DOHH2 (cell line): ENCODE measurements around the gene BARX1.

ENCODE experiments used
- CTCF ChIP-seq: fragments of 200-600 bp; sonication (generic); IDR thresholded peaks from one replicate; pipeline ENCODE4 v1.5.1; 2014; ENCODE audit warnings: antibody characterized with exemption, mild to moderate bottlenecking, low read depth, low read length; ENCODE audit not compliant: poor library complexity, severe bottlenecking
- EZH2phosphoT487 ChIP-seq: fragments of 200-600 bp; sonication (generic); IDR thresholded peaks from 2 replicates; pipeline ENCODE4 v1.6.1; 2017; ENCODE audit warnings: borderline replicate concordance, mild to moderate bottlenecking, antibody characterized with exemption, low read length, moderate library complexity, mixed read lengths

GRCh38 chr9:93955981-93956784, 1.0 kb upstream of the BARX1 start:
- TF ChIP-seq CTCF: no peak
- TF ChIP-seq EZH2phosphoT487: no peak
